WTC11 (cell line): ENCODE results near the gene AMELX. TPM values are rescaled to one million over a fixed set of nuclear protein-coding genes. Genes with fewer than 3 reads are reported as not detected.

Source experiments
- ATAC-seq: fragments of 200-7000 bp; cut with Tn5 transposase; 2 replicates; pipeline ENCODE4 v1.10.0; 2021; ENCODE audit warnings: mild to moderate bottlenecking, moderate library complexity
- CTCF ChIA-PET: fragments of 300-600 bp; sonication (Branson Sonifier 250); formaldehyde crosslinking; loops from one replicate; lab custom pipeline; 2021; ENCODE audit warnings: antibody characterized with exemption; lab: Charles Lee
- POLR2A ChIA-PET: fragments of 350-600 bp; sonication (Branson Sonifier 250); formaldehyde crosslinking; loops from one replicate; lab custom pipeline; 2021; ENCODE audit warnings: antibody characterized with exemption; lab: Charles Lee
- DNase-seq: peaks from one replicate; pipeline ENCODE4 v3.0.0; 2021; ENCODE audit warnings: low spot score
- H3K27ac Mint-ChIP-seq: 2 replicates; pipeline ENCODE4 v1.8.0; 2021; ENCODE audit warnings: mixed read lengths
- H3K27me3 Mint-ChIP-seq: 2 replicates; pipeline ENCODE4 v1.8.0; 2021; ENCODE audit warnings: low read depth, mild to moderate bottlenecking, moderate library complexity, mixed read lengths
- H3K36me3 Mint-ChIP-seq: 2 replicates; pipeline ENCODE4 v1.8.0; 2021; ENCODE audit warnings: mixed read lengths
- H3K4me1 Mint-ChIP-seq: 2 replicates; pipeline ENCODE4 v1.8.0; 2022; ENCODE audit warnings: mixed read lengths
- H3K4me3 Mint-ChIP-seq: 2 replicates; pipeline ENCODE4 v1.8.0; 2021; ENCODE audit warnings: mild to moderate bottlenecking, moderate library complexity, mixed read lengths
- H3K9me3 Mint-ChIP-seq: 2 replicates; pipeline ENCODE4 v1.8.0; 2021; ENCODE audit warnings: mixed read lengths
- EMX1 ChIP-seq: fragments of 250-450 bp; sonication (Bioruptor Pico); IDR thresholded peaks from 2 replicates; pipeline ENCODE4 v1.8.0; 2021; ENCODE audit warnings: mild to moderate bottlenecking
- FOXK1 ChIP-seq: sonication (generic); formaldehyde crosslinking; IDR thresholded peaks from 2 replicates; pipeline ENCODE4 v1.8.0; 2022; ENCODE audit warnings: mild to moderate bottlenecking, moderate library complexity, missing genetic modification reagents
- GRHL2 ChIP-seq: fragments of 250-450 bp; sonication (Bioruptor Pico); IDR thresholded peaks from 2 replicates; pipeline ENCODE4 v1.8.0; 2022; ENCODE audit warnings: mild to moderate bottlenecking, moderate library complexity; ENCODE audit not compliant: insufficient replicate concordance, severe bottlenecking
- HMGA2 ChIP-seq: fragments of 250-450 bp; sonication (Bioruptor Pico); IDR thresholded peaks from 2 replicates; pipeline ENCODE4 v1.4.0; 2021; ENCODE audit warnings: mild to moderate bottlenecking, moderate library complexity
- PRRX2 ChIP-seq: fragments of 250-450 bp; sonication (Bioruptor Pico); IDR thresholded peaks from 2 replicates; pipeline ENCODE4 v1.8.0; 2021; ENCODE audit warnings: mild to moderate bottlenecking
- SP1 ChIP-seq: sonication (generic); formaldehyde crosslinking; conservative IDR thresholded peaks from 2 replicates; pipeline ENCODE4 v1.8.1; 2022; ENCODE audit warnings: missing genetic modification reagents
- TCF7 ChIP-seq: sonication (generic); formaldehyde crosslinking; IDR thresholded peaks from 2 replicates; pipeline ENCODE4 v1.8.0; 2022; ENCODE audit warnings: mild to moderate bottlenecking, low read depth, missing genetic modification reagents, moderate library complexity
- ZNF232 ChIP-seq: sonication (generic); formaldehyde crosslinking; IDR thresholded peaks from 2 replicates; pipeline ENCODE4 v1.8.0; 2022; ENCODE audit warnings: mild to moderate bottlenecking, missing genetic modification reagents
- ZNF416 ChIP-seq: fragments of 250-450 bp; sonication (Bioruptor Pico); IDR thresholded peaks from 2 replicates; pipeline ENCODE4 v1.9.0; 2021; ENCODE audit warnings: mild to moderate bottlenecking, inconsistent platforms
- total RNA-seq: library from RNA; stranded (reverse); gene quantifications from 3 replicates; pipeline ENCODE4 v1.2.3, GENCODE V29; 2021
- TF ChIP-seq, protein P1 (sequence below): sonication (generic); formaldehyde crosslinking; IDR thresholded peaks from 2 replicates; pipeline ENCODE4 v1.8.1; 2023; ENCODE audit warnings: mild to moderate bottlenecking, missing genetic modification reagents
- TF ChIP-seq, protein P2 (sequence below): sonication (generic); formaldehyde crosslinking; IDR thresholded peaks from 2 replicates; pipeline ENCODE4 v1.8.0; 2022; ENCODE audit warnings: mild to moderate bottlenecking, missing genetic modification reagents
- TF ChIP-seq, protein P3 (sequence below): sonication (generic); formaldehyde crosslinking; IDR thresholded peaks from 2 replicates; pipeline ENCODE4 v1.8.1; 2023; ENCODE audit warnings: mild to moderate bottlenecking, moderate library complexity, missing genetic modification reagents
- TF ChIP-seq, protein P4 (sequence below): sonication (generic); formaldehyde crosslinking; IDR thresholded peaks from 2 replicates; pipeline ENCODE4 v1.8.1; 2022; ENCODE audit warnings: mild to moderate bottlenecking, moderate library complexity, missing genetic modification reagents
- TF ChIP-seq, protein P5 (sequence below): sonication (generic); formaldehyde crosslinking; IDR thresholded peaks from 2 replicates; pipeline ENCODE4 v1.8.1; 2023; ENCODE audit warnings: mild to moderate bottlenecking, missing genetic modification reagents, borderline replicate concordance
- TF ChIP-seq, protein P6 (sequence below): fragments of 250-450 bp; sonication (Bioruptor Pico); conservative IDR thresholded peaks from 2 replicates; pipeline ENCODE4 v1.9.0; 2021; ENCODE audit warnings: mild to moderate bottlenecking
- TF ChIP-seq, protein P7 (sequence below): fragments of 250-450 bp; sonication (Bioruptor Pico); IDR thresholded peaks from 2 replicates; pipeline ENCODE4 v2.1.2; 2022; ENCODE audit warnings: mild to moderate bottlenecking, moderate library complexity

Gene AMELX
- total RNA-seq, 1 experiment from 2014 or later: not detected

DNA sequence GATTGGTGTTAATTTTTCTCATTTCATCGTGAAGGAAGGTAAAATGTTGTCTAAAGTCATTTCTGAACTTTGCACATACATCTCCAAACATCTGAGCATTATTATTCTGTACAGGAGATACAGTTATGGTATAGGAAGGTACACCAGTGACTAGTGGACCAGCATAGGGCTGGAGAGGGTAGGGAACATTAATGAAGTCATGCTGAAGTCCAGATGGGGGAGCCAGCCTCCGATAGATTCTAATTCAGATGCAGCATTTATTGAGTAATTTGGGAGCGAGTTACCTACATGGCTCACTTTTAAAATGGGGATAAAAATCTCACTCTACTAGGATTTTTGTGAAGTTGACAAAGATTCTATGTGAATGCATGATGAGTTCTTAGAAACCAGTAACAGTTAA is 34.9 kb downstream of the AMELX start:
- Mint-ChIP-seq H3K4me3 (no peak overlapping the region), H3K27me3 (peaks cover 3% of the 10 kb centered on the region; the same call in 1 of the 2 replicates), H3K27ac (no peak overlapping the region), H3K36me3 (no peaks in the 10 kb centered on the region), H3K9me3 (peaks cover 3% of the 10 kb centered on the region; the same call in 1 of the 2 replicates), H3K4me1 (no peaks in the 10 kb centered on the region)
- TF ChIP-seq GRHL2 (CRISPR knock-in tag) (no peak), ZNF416 (CRISPR knock-in tag) (no peak)
- TF ChIP-seq, protein P1, sequence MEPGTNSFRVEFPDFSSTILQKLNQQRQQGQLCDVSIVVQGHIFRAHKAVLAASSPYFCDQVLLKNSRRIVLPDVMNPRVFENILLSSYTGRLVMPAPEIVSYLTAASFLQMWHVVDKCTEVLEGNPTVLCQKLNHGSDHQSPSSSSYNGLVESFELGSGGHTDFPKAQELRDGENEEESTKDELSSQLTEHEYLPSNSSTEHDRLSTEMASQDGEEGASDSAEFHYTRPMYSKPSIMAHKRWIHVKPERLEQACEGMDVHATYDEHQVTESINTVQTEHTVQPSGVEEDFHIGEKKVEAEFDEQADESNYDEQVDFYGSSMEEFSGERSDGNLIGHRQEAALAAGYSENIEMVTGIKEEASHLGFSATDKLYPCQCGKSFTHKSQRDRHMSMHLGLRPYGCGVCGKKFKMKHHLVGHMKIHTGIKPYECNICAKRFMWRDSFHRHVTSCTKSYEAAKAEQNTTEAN: no peak
- TF ChIP-seq, protein P2, sequence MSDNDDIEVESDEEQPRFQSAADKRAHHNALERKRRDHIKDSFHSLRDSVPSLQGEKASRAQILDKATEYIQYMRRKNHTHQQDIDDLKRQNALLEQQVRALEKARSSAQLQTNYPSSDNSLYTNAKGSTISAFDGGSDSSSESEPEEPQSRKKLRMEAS (CRISPR knock-in tag): no peak
- DNase-seq (no peak), ATAC-seq (no peak)
- ChIA-PET POLR2A (no interaction called here), CTCF (no interaction called here)

DNA sequence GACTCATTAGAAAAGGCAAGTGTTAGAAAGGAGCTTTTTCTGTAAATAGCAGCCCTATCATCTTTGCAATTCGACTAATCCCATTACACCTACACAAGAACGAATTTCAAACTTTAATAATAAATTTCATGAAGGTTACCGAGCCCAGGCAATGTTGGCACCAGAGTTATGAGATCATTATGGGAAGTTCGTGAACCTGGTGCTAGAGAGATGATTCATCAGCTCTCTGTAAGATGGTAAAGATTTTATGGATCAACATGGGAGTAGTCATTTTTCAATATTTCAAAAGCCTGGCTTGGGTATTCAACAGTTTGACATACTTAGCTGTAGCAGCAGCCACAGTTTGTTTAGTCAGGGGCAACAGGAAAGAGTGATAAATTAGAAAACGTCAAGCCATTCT is 35.8 kb downstream of the AMELX start:
- H3K36me3 Mint-ChIP-seq: no peaks in the 10 kb centered on the region
- no peak overlapping the region for H3K4me3 Mint-ChIP-seq
- ChIA-PET CTCF (no interaction called here), POLR2A (no interaction called here)
- ATAC-seq: no peak
- TF ChIP-seq PRRX2 (no peak), TCF7 (CRISPR knock-in tag) (no peak), FOXK1 (CRISPR knock-in tag) (no peak), SP1 (no peak)
- TF ChIP-seq, protein P3, sequence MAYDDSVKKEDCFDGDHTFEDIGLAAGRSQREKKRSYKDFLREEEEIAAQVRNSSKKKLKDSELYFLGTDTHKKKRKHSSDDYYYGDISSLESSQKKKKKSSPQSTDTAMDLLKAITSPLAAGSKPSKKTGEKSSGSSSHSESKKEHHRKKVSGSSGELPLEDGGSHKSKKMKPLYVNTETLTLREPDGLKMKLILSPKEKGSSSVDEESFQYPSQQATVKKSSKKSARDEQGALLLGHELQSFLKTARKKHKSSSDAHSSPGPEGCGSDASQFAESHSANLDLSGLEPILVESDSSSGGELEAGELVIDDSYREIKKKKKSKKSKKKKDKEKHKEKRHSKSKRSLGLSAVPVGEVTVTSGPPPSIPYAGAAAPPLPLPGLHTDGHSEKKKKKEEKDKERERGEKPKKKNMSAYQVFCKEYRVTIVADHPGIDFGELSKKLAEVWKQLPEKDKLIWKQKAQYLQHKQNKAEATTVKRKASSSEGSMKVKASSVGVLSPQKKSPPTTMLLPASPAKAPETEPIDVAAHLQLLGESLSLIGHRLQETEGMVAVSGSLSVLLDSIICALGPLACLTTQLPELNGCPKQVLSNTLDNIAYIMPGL: no peak
- no peaks in the 10 kb centered on the region for H3K4me1 Mint-ChIP-seq
- DNase-seq: no peak
- H3K9me3 Mint-ChIP-seq: peaks cover 1% of the 10 kb centered on the region; the same call in 1 of the 2 replicates
- no peak overlapping the region for H3K27ac Mint-ChIP-seq
- peaks cover 3% of the 10 kb centered on the region; the same call in 1 of the 2 replicates for H3K27me3 Mint-ChIP-seq

DNA sequence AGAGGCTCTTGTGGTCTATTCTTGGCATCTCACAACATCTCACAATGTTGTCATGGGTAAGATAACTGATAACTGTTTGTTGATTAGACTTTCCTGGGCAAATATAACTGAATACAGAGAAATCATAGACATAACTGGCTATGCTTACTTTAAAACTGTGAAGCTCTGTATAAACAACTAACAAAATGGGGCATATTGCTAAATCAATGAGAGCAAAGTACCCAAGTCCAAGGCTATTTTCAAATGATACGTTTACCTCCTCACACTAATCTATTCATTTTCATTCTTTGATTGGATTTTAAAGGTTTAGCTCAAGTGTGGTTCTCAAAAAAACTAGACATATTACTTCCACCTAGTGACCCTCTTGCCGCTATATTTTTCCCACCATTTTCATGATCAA is 38.6 kb downstream of the AMELX start:
- no peak overlapping the region for H3K4me3 Mint-ChIP-seq
- H3K27me3 Mint-ChIP-seq: 0 out of 2 replicates have a peak, but pooled peaks cover 3% of the 10 kb centered on the region
- DNase-seq (no peak), ATAC-seq (no peak)
- POLR2A ChIA-PET: no interaction called here
- no peak overlapping the region for H3K27ac Mint-ChIP-seq
- no peaks in the 10 kb centered on the region for H3K4me1 Mint-ChIP-seq
- CTCF ChIA-PET: no interaction called here
- H3K36me3 Mint-ChIP-seq: no peaks in the 10 kb centered on the region
- TF ChIP-seq, protein P4, sequence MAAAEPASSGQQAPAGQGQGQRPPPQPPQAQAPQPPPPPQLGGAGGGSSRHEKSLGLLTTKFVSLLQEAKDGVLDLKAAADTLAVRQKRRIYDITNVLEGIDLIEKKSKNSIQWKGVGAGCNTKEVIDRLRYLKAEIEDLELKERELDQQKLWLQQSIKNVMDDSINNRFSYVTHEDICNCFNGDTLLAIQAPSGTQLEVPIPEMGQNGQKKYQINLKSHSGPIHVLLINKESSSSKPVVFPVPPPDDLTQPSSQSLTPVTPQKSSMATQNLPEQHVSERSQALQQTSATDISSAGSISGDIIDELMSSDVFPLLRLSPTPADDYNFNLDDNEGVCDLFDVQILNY (CRISPR knock-in tag): no peak
- TF ChIP-seq, protein P5, sequence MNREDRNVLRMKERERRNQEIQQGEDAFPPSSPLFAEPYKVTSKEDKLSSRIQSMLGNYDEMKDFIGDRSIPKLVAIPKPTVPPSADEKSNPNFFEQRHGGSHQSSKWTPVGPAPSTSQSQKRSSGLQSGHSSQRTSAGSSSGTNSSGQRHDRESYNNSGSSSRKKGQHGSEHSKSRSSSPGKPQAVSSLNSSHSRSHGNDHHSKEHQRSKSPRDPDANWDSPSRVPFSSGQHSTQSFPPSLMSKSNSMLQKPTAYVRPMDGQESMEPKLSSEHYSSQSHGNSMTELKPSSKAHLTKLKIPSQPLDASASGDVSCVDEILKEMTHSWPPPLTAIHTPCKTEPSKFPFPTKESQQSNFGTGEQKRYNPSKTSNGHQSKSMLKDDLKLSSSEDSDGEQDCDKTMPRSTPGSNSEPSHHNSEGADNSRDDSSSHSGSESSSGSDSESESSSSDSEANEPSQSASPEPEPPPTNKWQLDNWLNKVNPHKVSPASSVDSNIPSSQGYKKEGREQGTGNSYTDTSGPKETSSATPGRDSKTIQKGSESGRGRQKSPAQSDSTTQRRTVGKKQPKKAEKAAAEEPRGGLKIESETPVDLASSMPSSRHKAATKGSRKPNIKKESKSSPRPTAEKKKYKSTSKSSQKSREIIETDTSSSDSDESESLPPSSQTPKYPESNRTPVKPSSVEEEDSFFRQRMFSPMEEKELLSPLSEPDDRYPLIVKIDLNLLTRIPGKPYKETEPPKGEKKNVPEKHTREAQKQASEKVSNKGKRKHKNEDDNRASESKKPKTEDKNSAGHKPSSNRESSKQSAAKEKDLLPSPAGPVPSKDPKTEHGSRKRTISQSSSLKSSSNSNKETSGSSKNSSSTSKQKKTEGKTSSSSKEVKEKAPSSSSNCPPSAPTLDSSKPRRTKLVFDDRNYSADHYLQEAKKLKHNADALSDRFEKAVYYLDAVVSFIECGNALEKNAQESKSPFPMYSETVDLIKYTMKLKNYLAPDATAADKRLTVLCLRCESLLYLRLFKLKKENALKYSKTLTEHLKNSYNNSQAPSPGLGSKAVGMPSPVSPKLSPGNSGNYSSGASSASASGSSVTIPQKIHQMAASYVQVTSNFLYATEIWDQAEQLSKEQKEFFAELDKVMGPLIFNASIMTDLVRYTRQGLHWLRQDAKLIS (CRISPR knock-in tag): no peak
- no peak for TF ChIP-seq EMX1 (CRISPR knock-in tag)
- TF ChIP-seq, protein P6, sequence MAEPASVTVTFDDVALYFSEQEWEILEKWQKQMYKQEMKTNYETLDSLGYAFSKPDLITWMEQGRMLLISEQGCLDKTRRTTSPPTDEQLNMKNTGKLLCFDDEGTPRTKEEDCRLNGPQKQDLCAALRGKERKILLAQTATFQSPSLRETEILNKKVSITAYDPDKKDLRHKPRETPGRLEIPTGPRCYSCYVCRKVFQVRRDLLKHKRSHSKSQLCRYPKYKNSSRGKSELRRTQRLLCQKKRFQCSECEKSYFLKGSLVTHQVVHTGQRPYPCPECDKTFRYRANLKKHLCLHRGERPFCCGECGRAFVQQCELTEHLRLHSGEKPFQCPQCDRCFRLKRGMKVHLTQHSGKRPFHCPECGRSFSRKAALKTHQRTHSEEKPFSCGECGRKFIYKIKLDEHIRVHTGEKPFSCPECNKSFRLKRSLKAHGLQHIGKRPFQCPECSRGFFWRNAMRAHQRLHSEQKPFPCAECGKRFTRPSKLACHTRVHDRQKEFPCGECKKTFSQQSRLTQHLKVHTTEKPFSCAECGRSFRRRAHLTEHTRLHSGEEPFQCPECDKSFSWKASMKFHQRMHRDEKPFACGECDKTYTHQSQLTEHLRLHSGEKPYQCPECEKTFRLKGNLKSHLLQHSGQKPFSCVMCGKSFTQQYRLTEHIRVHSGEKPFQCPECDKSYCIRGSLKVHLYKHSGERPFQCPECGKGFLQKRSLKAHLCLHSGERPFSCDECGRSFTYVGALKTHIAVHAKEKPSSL (CRISPR knock-in tag): no peak
- TF ChIP-seq ZNF232 (CRISPR knock-in tag): no peak
- TF ChIP-seq, protein P7, sequence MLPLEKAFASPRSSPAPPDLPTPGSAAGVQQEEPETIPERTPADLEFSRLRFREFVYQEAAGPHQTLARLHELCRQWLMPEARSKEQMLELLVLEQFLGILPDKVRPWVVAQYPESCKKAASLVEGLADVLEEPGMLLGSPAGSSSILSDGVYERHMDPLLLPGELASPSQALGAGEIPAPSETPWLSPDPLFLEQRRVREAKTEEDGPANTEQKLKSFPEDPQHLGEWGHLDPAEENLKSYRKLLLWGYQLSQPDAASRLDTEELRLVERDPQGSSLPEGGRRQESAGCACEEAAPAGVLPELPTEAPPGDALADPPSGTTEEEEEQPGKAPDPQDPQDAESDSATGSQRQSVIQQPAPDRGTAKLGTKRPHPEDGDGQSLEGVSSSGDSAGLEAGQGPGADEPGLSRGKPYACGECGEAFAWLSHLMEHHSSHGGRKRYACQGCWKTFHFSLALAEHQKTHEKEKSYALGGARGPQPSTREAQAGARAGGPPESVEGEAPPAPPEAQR (CRISPR knock-in tag): no peak
- TF ChIP-seq, protein P2 (CRISPR knock-in tag): no peak
- TF ChIP-seq HMGA2 (CRISPR knock-in tag): no peak
- no peaks in the 10 kb centered on the region for H3K9me3 Mint-ChIP-seq
